Neural crest cell (in vitro differentiated cells): ENCODE data around the gene GORASP1. TPM values are rescaled to one million over a fixed set of nuclear protein-coding genes. Genes with fewer than 3 reads are reported as not detected.

Experiments
- DNase-seq: peaks from one replicate; pipeline ENCODE4 v3.0.0; 2021; ENCODE audit warnings: low read depth, mixed read lengths, low spot score
- H3K27ac Mint-ChIP-seq: one replicate; pipeline ENCODE4 v1.8.0; 2021; ENCODE audit warnings: mild to moderate bottlenecking, mixed read lengths; ENCODE audit not compliant: unreplicated experiment
- H3K27me3 Mint-ChIP-seq: 2 replicates; pipeline ENCODE4 v1.8.0; 2021; ENCODE audit warnings: low read depth, mild to moderate bottlenecking, mixed read lengths
- H3K36me3 Mint-ChIP-seq: 2 replicates; pipeline ENCODE4 v1.8.0; 2021; ENCODE audit warnings: low read depth, mild to moderate bottlenecking, mixed read lengths
- H3K4me1 Mint-ChIP-seq: 2 replicates; pipeline ENCODE4 v1.8.0; 2021; ENCODE audit warnings: mixed read lengths
- H3K4me3 Mint-ChIP-seq: one replicate; pipeline ENCODE4 v1.8.0; 2021; ENCODE audit warnings: mild to moderate bottlenecking, mixed read lengths
- H3K9me3 Mint-ChIP-seq: 2 replicates; pipeline ENCODE4 v1.8.0; 2021; ENCODE audit warnings: mixed read lengths
- total RNA-seq: library from RNA; stranded (reverse); gene quantifications from 2 replicates; pipeline ENCODE4 v1.2.1, GENCODE V29; 2021
- TF ChIP-seq, protein P1 (sequence below): fragments of 200-600 bp; sonication (generic); conservative IDR thresholded peaks from 2 replicates; pipeline ENCODE4 v1.5.0; 2021; ENCODE audit warnings: antibody characterized with exemption, mild to moderate bottlenecking

The GORASP1 gene
- total RNA-seq, 1 donor from 2014 or later, result 54.0 TPM

DNA sequence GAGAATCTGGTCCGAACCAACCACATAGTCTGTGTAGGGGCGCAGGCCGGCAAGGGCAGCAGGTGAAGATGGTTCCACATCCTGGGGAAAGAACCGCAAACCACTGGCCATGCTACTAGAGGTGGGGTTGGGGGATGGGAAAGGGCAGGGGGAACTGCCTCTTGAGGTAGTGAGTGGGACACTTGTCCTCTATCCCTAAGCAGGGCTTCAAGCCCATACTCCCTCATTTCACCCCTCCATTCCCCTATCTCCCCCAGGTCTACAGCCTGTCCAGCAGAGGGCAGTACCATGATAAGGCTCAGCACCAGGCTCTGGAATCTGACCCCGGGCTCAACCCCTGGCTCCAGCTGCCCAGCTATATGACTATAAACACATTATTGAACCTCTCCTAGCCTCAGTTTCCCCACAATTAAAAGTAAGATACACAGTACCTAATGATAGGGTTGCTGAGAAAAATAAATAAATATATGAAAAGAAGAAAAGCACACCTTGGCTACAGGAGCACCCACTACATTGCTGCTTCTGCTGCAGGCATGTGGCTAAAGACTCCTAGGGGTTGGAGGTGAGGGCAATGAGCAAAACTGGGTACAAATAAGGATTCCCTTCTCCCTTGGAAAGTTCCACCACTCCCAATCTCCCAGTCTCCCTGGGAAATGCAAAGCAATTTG, 6.3 kb downstream of the GORASP1 start:
- Mint-ChIP-seq H3K4me3 (peak overlapping the region; percentile 62), H3K9me3 (no peaks in the 10 kb centered on the region), H3K36me3 (no peaks in the 10 kb centered on the region), H3K27me3 (no peaks in the 10 kb centered on the region), H3K27ac (no peak overlapping the region), H3K4me1 (peaks cover 34% of the 10 kb centered on the region)
- DNase-seq, result no peak
- TF ChIP-seq, protein P1, sequence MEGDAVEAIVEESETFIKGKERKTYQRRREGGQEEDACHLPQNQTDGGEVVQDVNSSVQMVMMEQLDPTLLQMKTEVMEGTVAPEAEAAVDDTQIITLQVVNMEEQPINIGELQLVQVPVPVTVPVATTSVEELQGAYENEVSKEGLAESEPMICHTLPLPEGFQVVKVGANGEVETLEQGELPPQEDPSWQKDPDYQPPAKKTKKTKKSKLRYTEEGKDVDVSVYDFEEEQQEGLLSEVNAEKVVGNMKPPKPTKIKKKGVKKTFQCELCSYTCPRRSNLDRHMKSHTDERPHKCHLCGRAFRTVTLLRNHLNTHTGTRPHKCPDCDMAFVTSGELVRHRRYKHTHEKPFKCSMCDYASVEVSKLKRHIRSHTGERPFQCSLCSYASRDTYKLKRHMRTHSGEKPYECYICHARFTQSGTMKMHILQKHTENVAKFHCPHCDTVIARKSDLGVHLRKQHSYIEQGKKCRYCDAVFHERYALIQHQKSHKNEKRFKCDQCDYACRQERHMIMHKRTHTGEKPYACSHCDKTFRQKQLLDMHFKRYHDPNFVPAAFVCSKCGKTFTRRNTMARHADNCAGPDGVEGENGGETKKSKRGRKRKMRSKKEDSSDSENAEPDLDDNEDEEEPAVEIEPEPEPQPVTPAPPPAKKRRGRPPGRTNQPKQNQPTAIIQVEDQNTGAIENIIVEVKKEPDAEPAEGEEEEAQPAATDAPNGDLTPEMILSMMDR, result peak; percentile 65

DNA sequence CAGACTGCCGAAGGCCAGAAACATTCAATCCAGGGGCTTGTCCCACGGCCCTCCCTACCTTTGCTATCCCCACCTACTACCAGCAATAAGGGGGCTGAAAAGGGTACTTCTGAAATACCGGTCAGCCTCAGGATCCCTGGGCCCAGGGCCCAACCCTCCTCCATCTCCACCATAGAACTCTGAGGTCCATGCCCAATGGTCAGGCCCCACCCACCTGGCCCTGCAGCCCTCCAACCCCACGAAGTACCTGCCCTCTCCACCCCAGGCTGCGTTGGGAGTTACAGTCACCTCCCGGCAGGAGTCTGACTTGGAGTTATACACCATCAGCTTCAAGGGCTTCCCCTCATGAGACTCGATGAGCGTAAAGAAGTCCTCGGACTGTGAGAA, 6.9 kb downstream of the GORASP1 start:
- H3K36me3 Mint-ChIP-seq, result no peaks in the 10 kb centered on the region
- no peak overlapping the region for H3K4me3 Mint-ChIP-seq
- no peaks in the 10 kb centered on the region for H3K27me3 Mint-ChIP-seq
- H3K4me1 Mint-ChIP-seq, result peaks cover 27% of the 10 kb centered on the region
- no peak overlapping the region for H3K27ac Mint-ChIP-seq
- TF ChIP-seq, protein P1, result no peak
- DNase-seq, result no peak
- no peaks in the 10 kb centered on the region for H3K9me3 Mint-ChIP-seq

DNA sequence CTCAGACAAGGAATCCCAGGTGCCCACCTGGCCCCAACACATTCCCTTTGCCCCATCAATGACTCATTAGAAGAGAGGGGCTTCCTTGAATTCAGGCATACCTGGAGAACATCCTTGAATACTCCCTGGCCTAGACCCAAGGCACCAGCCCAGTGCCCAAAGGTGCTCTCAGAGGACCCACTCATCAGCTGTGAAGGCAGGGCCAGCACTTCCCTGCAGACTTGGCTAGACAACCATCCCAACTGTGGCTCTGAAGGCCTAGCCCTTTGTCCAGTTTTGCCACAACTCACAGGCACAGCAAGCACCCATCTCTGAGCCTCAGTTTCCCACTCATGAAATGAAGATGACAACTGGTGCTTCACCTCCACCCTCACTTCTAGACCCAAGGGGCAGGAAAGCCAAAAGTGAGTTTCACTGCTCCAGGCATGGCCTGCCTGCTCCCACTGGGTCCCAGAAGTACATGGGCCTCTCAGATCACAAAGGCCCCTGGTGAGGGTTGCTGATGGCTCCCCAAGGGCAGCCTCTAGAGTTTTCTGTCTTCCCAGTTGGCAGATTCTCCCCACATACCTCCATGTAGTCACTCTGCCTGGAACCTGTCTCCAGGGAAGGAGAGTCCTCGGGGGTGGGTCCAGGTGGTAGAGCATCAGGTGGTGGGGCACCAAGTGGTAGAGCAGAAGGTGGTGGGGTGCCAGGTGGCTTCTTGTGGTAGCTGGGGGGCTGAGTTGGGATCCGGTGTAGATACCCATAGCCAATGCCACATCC, 7.5 kb downstream of the GORASP1 start:
- TF ChIP-seq, protein P1, result no peak
- no peaks in the 10 kb centered on the region for H3K27me3 Mint-ChIP-seq
- H3K9me3 Mint-ChIP-seq, result no peaks in the 10 kb centered on the region
- H3K4me1 Mint-ChIP-seq, result peaks cover 21% of the 10 kb centered on the region
- no peak for DNase-seq
- no peak overlapping the region for H3K27ac Mint-ChIP-seq
- H3K4me3 Mint-ChIP-seq, result no peak overlapping the region
- H3K36me3 Mint-ChIP-seq, result peaks cover 3% of the 10 kb centered on the region

DNA sequence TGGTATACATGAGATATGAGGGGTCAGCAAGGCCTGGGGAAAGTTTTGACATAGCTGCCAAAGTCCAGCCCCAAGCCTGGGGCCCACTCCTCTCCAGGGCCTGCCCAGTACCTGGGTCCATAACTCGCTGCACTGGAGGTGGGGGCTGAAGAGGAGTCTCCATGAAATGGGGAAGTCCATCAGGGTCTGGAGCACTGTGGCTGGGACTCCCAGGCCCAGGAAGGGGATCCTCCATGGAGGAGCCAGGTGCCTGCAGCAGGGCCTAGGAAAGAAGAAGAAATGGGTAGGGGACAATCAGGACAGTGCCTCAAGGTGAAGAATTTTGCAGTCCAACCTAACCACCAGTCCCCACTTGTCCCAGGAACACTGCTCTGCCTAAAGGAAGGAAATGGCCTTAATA, 8.2 kb downstream of the GORASP1 start:
- peaks cover 6% of the 10 kb centered on the region for H3K36me3 Mint-ChIP-seq
- no peak for DNase-seq
- TF ChIP-seq, protein P1, result no peak
- H3K27me3 Mint-ChIP-seq, result no peaks in the 10 kb centered on the region
- peaks cover 19% of the 10 kb centered on the region for H3K4me1 Mint-ChIP-seq
- H3K27ac Mint-ChIP-seq, result no peak overlapping the region
- H3K4me3 Mint-ChIP-seq, result no peak overlapping the region
- no peaks in the 10 kb centered on the region for H3K9me3 Mint-ChIP-seq

DNA sequence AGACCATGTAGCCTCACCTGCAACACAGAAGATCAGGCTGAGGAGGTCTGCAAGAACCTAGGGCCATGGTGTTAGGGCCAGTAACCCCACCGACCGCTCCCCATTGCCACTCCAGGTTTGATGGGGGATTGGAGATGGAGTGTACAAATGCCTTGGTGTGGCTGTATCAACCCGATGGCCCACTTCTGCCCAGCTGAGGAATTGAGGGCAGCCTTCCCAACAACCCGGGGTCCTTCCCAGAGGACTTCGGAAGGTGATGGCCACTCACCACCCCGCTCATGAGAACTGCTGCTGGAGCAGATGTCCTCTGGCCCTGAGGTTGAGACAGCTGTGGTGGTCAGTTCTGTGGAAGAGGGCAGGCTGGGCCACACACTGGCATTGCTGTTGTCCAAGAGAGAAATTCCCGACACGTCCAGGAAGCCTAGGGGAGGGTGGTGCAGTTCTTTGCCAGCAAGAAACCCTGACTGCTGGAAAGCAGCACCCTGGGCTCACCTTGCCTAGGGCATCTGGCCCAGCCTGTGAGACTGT, 8.9 kb downstream of the GORASP1 start:
- no peaks in the 10 kb centered on the region for H3K9me3 Mint-ChIP-seq
- DNase-seq, result no peak
- H3K4me1 Mint-ChIP-seq, result peaks cover 16% of the 10 kb centered on the region
- TF ChIP-seq, protein P1, result no peak
- H3K36me3 Mint-ChIP-seq, result peaks cover 9% of the 10 kb centered on the region
- H3K4me3 Mint-ChIP-seq, result no peak overlapping the region
- no peaks in the 10 kb centered on the region for H3K27me3 Mint-ChIP-seq
- no peak overlapping the region for H3K27ac Mint-ChIP-seq
